A673 (cell line): ENCODE data around the gene YPEL2. TPM values are rescaled to one million over a fixed set of nuclear protein-coding genes. Genes with fewer than 3 reads are reported as not detected.

ENCODE experiments used
- BruUV-seq: library from RNA; stranded (reverse); fragments of 400-500 nt; replicated peaks from 2 replicates; lab custom pipeline; 2021; lab: Mats Ljungman, UMichigan
- CTCF ChIA-PET: fragments of 300-600 bp; sonication (Branson Sonifier 250); formaldehyde crosslinking; loops from one replicate; lab custom pipeline; 2022; ENCODE audit warnings: antibody characterized with exemption; lab: Charles Lee
- POLR2A ChIA-PET: fragments of 300-600 bp; sonication (Branson Sonifier 250); formaldehyde crosslinking; loops from one replicate; lab custom pipeline; 2022; ENCODE audit warnings: antibody characterized with exemption; ENCODE audit not compliant: low non-redundant PET; lab: Charles Lee
- DNase-seq: peaks from one replicate; pipeline ENCODE4 v3.0.0-alpha.2; 2015; ENCODE audit warnings: low spot score
- H3K27ac ChIP-seq: fragments of 200-600 bp; sonication (generic); 2 replicates; pipeline ENCODE4 v1.5.1; 2016; ENCODE audit warnings: mixed run types, low read depth, mild to moderate bottlenecking, mixed read lengths, antibody characterized with exemption, low read length; ENCODE audit not compliant: poor library complexity, severe bottlenecking
- H3K27me3 ChIP-seq: fragments of 200-600 bp; sonication (generic); replicated peaks from 2 replicates; pipeline ENCODE4 v1.6.1; 2017; ENCODE audit warnings: mixed run types, low read depth, mild to moderate bottlenecking, mixed read lengths, antibody characterized with exemption, low read length; ENCODE audit not compliant: insufficient read depth, poor library complexity
- H3K36me3 ChIP-seq: fragments of 200-600 bp; sonication (generic); 2 replicates; pipeline ENCODE4 v1.6.1; 2016; ENCODE audit warnings: mixed run types, mild to moderate bottlenecking, mixed read lengths, antibody characterized with exemption, low read length; ENCODE audit not compliant: insufficient read depth, poor library complexity, severe bottlenecking
- H3K4me1 ChIP-seq: fragments of 200-600 bp; sonication (generic); 2 replicates; pipeline ENCODE4 v1.6.1; 2017; ENCODE audit warnings: mixed run types, mild to moderate bottlenecking, mixed read lengths, antibody characterized with exemption, low read length; ENCODE audit not compliant: insufficient read depth, poor library complexity, severe bottlenecking
- H3K4me3 ChIP-seq: fragments of 200-600 bp; sonication (generic); 2 replicates; pipeline ENCODE4 v1.5.1; 2016; ENCODE audit warnings: low read depth, mixed run types, mild to moderate bottlenecking, mixed read lengths, low read length; ENCODE audit not compliant: poor library complexity, severe bottlenecking
- H3K9me3 ChIP-seq: fragments of 200-600 bp; sonication (generic); 2 replicates; pipeline ENCODE4 v1.6.1; 2016; ENCODE audit warnings: mixed run types, low read depth, mild to moderate bottlenecking, mixed read lengths, antibody characterized with exemption, low read length; ENCODE audit not compliant: poor library complexity, severe bottlenecking
- CTCF ChIP-seq: fragments of 300-800, 200-600 bp; sonication (generic); conservative IDR thresholded peaks from 2 replicates; pipeline ENCODE4 v1.5.1; 2017; ENCODE audit warnings: low read depth, mild to moderate bottlenecking, antibody characterized with exemption, low read length, moderate library complexity, mixed read lengths
- EZH2 ChIP-seq: fragments of 200-600 bp; sonication (generic); IDR thresholded peaks from 2 replicates; pipeline ENCODE4 v1.6.1; 2017; ENCODE audit warnings: borderline replicate concordance, low read depth, mild to moderate bottlenecking, mixed read lengths, antibody characterized with exemption, low read length; ENCODE audit not compliant: poor library complexity, severe bottlenecking
- intact Hi-C: fragments of 100-400 bp; cut with micrococcal nuclease; formaldehyde crosslinking; loops from one replicate; pipeline ENCODE4 v1.10.0; 2022; ENCODE audit not compliant: unreplicated experiment
- total RNA-seq: library from RNA; stranded (reverse); gene quantifications from 2 replicates; pipeline ENCODE4 v1.2.3, GENCODE V29; 2021

The YPEL2 gene
- total RNA-seq, 1 experiment from 2014 or later: 0.60 TPM

GRCh38 chr17:59296190-59296589 lies 35.3 kb upstream of the YPEL2 start:
- no peaks in the 10 kb centered on the region for H3K27me3 ChIP-seq
- no peak overlapping the region for H3K27ac ChIP-seq
- no peaks in the 10 kb centered on the region for H3K9me3 ChIP-seq
- DNase-seq: no peak
- ChIA-PET CTCF (no interaction called here), POLR2A (no interaction called here)
- intact Hi-C loops: no loop called here
- H3K36me3 ChIP-seq: no peaks in the 10 kb centered on the region
- H3K4me1 ChIP-seq: no peaks in the 10 kb centered on the region
- no peak overlapping the region for H3K4me3 ChIP-seq
- no TSS peak for BruUV-seq
- TF ChIP-seq CTCF (no peak), EZH2 (no peak)

- TF ChIP-seq EZH2 (no peak), CTCF (no peak)
- no TSS peak for BruUV-seq
- DNase-seq: no peak
- Histone ChIP-seq H3K9me3 (no peaks in the 10 kb centered on the region), H3K4me3 (no peak overlapping the region), H3K27me3 (no peaks in the 10 kb centered on the region), H3K36me3 (no peaks in the 10 kb centered on the region), H3K4me1 (no peaks in the 10 kb centered on the region), H3K27ac (no peak overlapping the region)
- ChIA-PET POLR2A (interaction anchor here (0.6 kb wide), 1 partner anchor 30 kb away, joined by 8 read pairs; no protein-coding TSS in a partner anchor), CTCF (no interaction called here)
- intact Hi-C loops: no loop called here
These were observed 32.9 kb upstream of the YPEL2 start for GRCh38 chr17:59298521-59298920.

- intact Hi-C loops: no loop called here
- POLR2A ChIA-PET: no interaction called here
These were observed 31.9 kb upstream of the YPEL2 start for GRCh38 chr17:59299400-59300092.

More at GRCh38 chr17:59299400-59300092, 31.9 kb upstream of the YPEL2 start:
- TF ChIP-seq EZH2: no peak
- no peak for TF ChIP-seq CTCF
- Histone ChIP-seq H3K4me1 (no peaks in the 10 kb centered on the region), H3K27ac (no peak overlapping the region), H3K9me3 (no peaks in the 10 kb centered on the region), H3K36me3 (no peaks in the 10 kb centered on the region), H3K27me3 (no peaks in the 10 kb centered on the region), H3K4me3 (no peak overlapping the region)
- CTCF ChIA-PET: no interaction called here
- no peak for DNase-seq
- BruUV-seq: no TSS peak
